ENCODE measurements around the gene CCNG1.
"Not testable (repeated sequence)": the region's sequence is repeated elsewhere in the genome, so short reads cannot be mapped to it uniquely, and the experiment has no call there.

The CCNG1 gene

DNA sequence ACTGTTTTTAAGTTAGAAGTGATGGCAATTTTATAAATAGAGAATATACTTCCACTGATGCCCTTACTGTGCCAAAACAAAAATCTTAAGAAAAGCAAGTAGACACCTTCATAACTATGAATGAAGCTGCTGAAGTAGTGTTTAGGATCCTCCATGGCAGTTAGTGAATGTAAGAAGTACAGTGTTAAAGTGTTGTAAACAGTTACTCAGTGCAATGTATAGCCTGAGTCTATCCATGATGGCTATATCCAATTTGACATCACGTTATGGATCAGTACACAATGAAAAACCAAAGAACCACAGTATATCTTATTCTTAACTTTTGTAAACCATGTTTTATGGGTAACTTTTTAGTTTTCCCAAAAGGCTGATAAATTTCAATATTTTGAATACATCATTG lies 7.1 kb downstream of the CCNG1 start:
- TF ChIP-seq, protein P1, sequence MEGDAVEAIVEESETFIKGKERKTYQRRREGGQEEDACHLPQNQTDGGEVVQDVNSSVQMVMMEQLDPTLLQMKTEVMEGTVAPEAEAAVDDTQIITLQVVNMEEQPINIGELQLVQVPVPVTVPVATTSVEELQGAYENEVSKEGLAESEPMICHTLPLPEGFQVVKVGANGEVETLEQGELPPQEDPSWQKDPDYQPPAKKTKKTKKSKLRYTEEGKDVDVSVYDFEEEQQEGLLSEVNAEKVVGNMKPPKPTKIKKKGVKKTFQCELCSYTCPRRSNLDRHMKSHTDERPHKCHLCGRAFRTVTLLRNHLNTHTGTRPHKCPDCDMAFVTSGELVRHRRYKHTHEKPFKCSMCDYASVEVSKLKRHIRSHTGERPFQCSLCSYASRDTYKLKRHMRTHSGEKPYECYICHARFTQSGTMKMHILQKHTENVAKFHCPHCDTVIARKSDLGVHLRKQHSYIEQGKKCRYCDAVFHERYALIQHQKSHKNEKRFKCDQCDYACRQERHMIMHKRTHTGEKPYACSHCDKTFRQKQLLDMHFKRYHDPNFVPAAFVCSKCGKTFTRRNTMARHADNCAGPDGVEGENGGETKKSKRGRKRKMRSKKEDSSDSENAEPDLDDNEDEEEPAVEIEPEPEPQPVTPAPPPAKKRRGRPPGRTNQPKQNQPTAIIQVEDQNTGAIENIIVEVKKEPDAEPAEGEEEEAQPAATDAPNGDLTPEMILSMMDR (IDR thresholded peaks at IDR 0.05; ENCODE audit: extremely low read depth, missing control alignments) = no peak

DNA sequence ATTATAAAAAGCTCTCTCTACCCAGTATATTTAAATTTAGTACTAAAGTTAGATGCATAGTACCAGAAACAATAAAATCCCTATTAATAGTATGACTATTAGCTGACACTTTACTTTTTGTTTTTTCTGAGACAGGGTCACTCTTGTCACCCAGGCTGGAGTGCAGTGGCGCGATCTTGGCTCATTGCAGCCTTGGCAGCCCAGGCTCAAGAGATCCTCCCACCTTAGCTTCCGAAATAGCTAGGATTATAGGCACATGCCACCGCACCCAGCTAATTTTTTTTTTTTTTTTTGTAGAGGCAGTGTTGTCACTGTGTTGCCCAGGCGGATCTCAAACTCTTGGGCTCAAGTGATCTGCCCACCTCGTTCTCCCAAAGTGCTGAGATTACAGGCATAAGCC lies 8.0 kb downstream of the CCNG1 start:
- no peak for DNase-seq (ENCODE audit: low spot score)
- TF ChIP-seq, protein P1 (IDR thresholded peaks at IDR 0.05; ENCODE audit: extremely low read depth, missing control alignments) = no peak

More for the DNA sequence above, 7.1 kb downstream of the CCNG1 start:
- DNase-seq (ENCODE audit: low spot score) = no peak

DNA sequence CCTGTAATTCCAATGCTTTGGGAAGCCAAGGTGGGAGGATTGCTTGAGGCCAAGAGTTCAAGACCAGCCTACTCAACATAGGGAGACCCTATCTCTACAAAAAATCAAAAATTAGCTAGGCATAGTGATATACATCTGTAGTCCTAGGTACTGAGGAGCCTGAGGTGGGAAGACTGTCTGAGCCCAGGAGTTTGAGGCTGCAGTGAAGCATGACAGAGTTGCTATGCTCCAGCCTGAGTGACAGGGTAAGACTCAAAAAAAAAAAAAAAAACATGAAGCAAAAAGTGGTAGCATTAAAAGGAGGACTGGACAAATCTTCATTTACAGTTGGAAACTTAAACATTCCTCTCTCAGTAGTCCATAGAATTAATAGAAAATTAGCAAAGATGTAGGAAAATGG lies 9.8 kb downstream of the CCNG1 start:
- DNase-seq (ENCODE audit: low spot score) = no peak
- TF ChIP-seq, protein P1 (IDR thresholded peaks at IDR 0.05; ENCODE audit: extremely low read depth, missing control alignments) = no peak

DNA sequence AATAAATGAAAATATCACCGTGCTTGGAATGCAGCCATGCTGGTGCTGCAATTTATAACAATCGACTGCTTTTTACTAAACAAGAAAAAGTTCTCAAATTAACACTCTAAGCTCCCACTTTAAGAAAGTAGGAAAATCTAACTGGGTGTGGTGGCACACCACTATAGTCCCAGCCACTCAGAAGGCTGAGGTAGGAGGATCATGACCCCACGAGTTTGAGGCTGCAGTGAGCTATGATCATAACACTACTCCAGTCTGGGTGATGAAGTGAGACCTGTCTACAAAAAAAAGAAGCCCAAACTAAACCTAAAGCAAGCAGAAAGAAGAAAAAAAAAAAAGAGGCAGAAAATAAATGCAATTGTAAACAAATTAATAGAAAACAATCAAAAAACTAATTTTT lies 10.5 kb downstream of the CCNG1 start:
- DNase-seq (ENCODE audit: low spot score) = no peak
- TF ChIP-seq, protein P1 (IDR thresholded peaks at IDR 0.05; ENCODE audit: extremely low read depth, missing control alignments) = no peak

DNA sequence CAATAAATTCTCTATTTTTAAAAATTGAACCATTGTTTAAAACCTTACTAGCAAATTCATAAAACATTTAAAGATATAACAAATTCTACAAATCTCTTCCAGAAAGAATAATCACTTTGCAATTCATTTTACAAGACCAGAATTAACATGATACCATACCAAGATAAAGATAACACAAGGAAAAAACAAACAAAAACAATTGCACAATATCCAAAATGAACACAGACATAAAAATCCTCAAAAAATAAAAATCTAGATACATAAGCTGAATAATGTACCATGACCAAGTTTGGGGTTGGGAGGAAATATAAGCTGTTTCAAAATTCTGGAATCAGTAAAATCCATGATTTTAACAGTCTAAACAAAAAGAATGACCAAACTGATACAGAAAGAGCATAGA lies 11.1 kb downstream of the CCNG1 start:
- TF ChIP-seq, protein P1 (IDR thresholded peaks at IDR 0.05; ENCODE audit: extremely low read depth, missing control alignments) = no peak
- DNase-seq (ENCODE audit: low spot score) = no peak

DNA sequence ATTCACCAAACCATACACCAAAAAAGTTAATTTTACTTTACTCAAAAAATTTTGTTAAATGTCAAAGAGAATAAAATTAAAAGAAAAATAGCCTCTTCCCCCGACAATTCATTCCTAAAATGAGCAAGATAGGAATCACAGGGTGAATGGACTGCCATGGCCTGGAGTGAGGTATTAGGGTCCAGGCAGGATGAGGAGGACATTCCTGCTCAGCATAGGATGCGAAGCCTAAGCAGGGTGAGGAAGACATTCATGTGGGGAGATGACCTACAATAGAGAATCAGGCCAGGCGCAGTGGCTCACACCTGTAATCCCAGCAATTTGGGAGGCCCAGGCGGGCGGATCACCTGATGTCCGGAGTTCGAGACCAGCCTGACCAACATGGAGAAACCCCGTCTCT lies 14.1 kb downstream of the CCNG1 start:
- no peak for DNase-seq (ENCODE audit: low spot score)
- TF ChIP-seq, protein P1 (IDR thresholded peaks at IDR 0.05; ENCODE audit: extremely low read depth, missing control alignments) = no peak

DNA sequence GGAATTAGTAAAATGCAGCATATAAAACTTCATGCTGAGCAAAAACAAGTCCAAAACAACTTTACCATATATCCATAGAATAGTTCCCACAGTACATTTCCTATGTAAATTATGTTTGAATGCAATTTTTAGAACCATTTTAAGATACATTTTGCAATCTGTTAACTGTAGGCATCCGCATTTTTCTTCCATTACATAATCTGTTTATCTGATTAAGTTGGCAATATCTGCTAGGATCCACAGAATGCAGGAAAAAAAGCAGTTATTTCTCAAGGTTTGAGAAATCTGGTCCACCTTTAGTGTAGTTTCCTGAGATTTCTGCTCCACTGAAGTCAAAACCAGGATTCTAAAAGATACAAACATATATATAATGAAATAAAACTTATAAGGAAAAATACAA lies 16.3 kb downstream of the CCNG1 start:
- DNase-seq (ENCODE audit: low spot score) = no peak
- TF ChIP-seq, protein P1 (IDR thresholded peaks at IDR 0.05; ENCODE audit: extremely low read depth, missing control alignments) = no peak

DNA sequence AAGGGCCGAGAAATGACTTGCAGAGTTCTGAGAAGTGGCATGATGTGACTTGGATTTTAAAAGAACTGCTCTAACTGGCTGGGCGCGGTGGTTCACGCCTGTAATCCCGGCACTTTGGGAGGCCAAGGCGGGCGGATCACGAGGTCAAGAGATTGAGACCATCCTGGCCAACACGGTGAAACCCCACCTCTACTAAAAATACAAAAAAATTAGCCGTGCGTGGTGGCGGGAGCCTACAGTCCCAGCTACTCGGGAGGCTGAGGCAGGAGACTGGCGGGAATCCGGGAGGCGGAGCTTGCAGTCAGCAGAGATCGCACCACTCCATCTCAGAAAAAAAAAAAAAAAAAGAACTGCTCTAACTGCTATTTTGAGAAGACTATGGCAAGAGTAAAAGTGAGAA lies 18.0 kb downstream of the CCNG1 start:
- DNase-seq (ENCODE audit: low spot score) = not testable (repeated sequence)

Data from GM20000 (cell line).